Amniotic epithelial cell (primary cell): ENCODE results near the gene OR2H2.
A peak's percentile ranks its signal among the peaks of the same experiment; 100 is the strongest.

Experiments used
- DNase-seq: peaks from one replicate; pipeline ENCODE4 v3.0.0-alpha.2; 2010; ENCODE audit warnings: low read depth

Gene OR2H2

GRCh38 chr6:29584821-29585220, at the start of gene OR2H2:
TSS of gene OR2H2 (plus strand) at chr6:29585121. CDS start at chr6:29587945, 2,824 bp downstream.
- DNase-seq, result no peak

GRCh38 chr6:29537714-29538403, 47.1 kb upstream of the OR2H2 start:
- no peak for DNase-seq

GRCh38 chr6:29547573-29547972, 37.3 kb upstream of the OR2H2 start:
- no peak for DNase-seq

GRCh38 chr6:29552512-29553051, 32.3 kb upstream of the OR2H2 start:
- DNase-seq, result peak; percentile 78

- DNase-seq, result peak; percentile 51
Measured at GRCh38 chr6:29553268-29554057, 31.5 kb upstream of the OR2H2 start.

GRCh38 chr6:29554764-29555163, 30.2 kb upstream of the OR2H2 start:
- DNase-seq, result no peak

- no peak for DNase-seq
Measured at GRCh38 chr6:29557320-29557719, 27.6 kb upstream of the OR2H2 start.

GRCh38 chr6:29558439-29559079, 26.4 kb upstream of the OR2H2 start:
- DNase-seq, result no peak

GRCh38 chr6:29559524-29560287, 25.2 kb upstream of the OR2H2 start, which contains the start of gene UBD:
TSS of gene UBD (minus strand) at chr6:29559732. CDS start at chr6:29559701, 31 bp downstream.
- no peak for DNase-seq

GRCh38 chr6:29561091-29561490, 23.8 kb upstream of the OR2H2 start:
- no peak for DNase-seq

- no peak for DNase-seq
Measured at GRCh38 chr6:29561606-29562181, 23.2 kb upstream of the OR2H2 start.

GRCh38 chr6:29563435-29563965, 21.4 kb upstream of the OR2H2 start:
- no peak for DNase-seq

- DNase-seq, result no peak
Measured at GRCh38 chr6:29564875-29565274, 20.0 kb upstream of the OR2H2 start.

GRCh38 chr6:29566856-29567255, 18.1 kb upstream of the OR2H2 start:
- no peak for DNase-seq

GRCh38 chr6:29567541-29567940, 17.4 kb upstream of the OR2H2 start:
- no peak for DNase-seq

GRCh38 chr6:29567991-29568390, 16.9 kb upstream of the OR2H2 start:
- DNase-seq, result no peak

- no peak for DNase-seq
Measured at GRCh38 chr6:29576056-29576455, 8.9 kb upstream of the OR2H2 start.

GRCh38 chr6:29577544-29577943, 7.4 kb upstream of the OR2H2 start:
- DNase-seq, result no peak

- peak; percentile 30 for DNase-seq
Measured at GRCh38 chr6:29589423-29590048, 4.6 kb downstream of the OR2H2 start.

- no peak for DNase-seq
Measured at GRCh38 chr6:29590218-29590808, 5.4 kb downstream of the OR2H2 start.
